Fibroblast of skin of back (primary cell): ENCODE data around the gene UBE2E1.
"Not testable (repeated sequence)": the region's sequence is repeated elsewhere in the genome, so short reads cannot be mapped to it uniquely, and the experiment has no call there.

Experiments
- DNase-seq: peaks from one replicate; pipeline ENCODE4 v3.0.0-alpha.2; 2013

Gene UBE2E1

GRCh38 chr3:23822559-23822958, 16.8 kb downstream of the UBE2E1 start:
- no peak for DNase-seq

GRCh38 chr3:23823620-23824019, 17.9 kb downstream of the UBE2E1 start:
- DNase-seq: no peak

GRCh38 chr3:23824699-23825444, 19.1 kb downstream of the UBE2E1 start:
- no peak for DNase-seq

GRCh38 chr3:23825802-23826201, 20.0 kb downstream of the UBE2E1 start:
- no peak for DNase-seq

GRCh38 chr3:23826382-23827064, 20.8 kb downstream of the UBE2E1 start:
- peak; percentile 16 for DNase-seq

- no peak for DNase-seq
These were observed 23.6 kb downstream of the UBE2E1 start for GRCh38 chr3:23829242-23829934.

GRCh38 chr3:23830869-23831484, 25.2 kb downstream of the UBE2E1 start:
- no peak for DNase-seq

- DNase-seq: no peak
These were observed 26.0 kb downstream of the UBE2E1 start for GRCh38 chr3:23831517-23832394.

GRCh38 chr3:23832523-23832922, 26.8 kb downstream of the UBE2E1 start:
- no peak for DNase-seq

GRCh38 chr3:23834082-23834870, 28.5 kb downstream of the UBE2E1 start:
- DNase-seq: peak; percentile 16

GRCh38 chr3:23835087-23835486, 29.3 kb downstream of the UBE2E1 start:
- no peak for DNase-seq

GRCh38 chr3:23835802-23836201, 30.0 kb downstream of the UBE2E1 start:
- DNase-seq: no peak

GRCh38 chr3:23836536-23837230, 30.9 kb downstream of the UBE2E1 start:
- DNase-seq: no peak

GRCh38 chr3:23837286-23837685, 31.5 kb downstream of the UBE2E1 start:
- DNase-seq: no peak

- DNase-seq: no peak
These were observed 31.9 kb downstream of the UBE2E1 start for GRCh38 chr3:23837691-23838090.

GRCh38 chr3:23840521-23840920, 34.8 kb downstream of the UBE2E1 start:
- DNase-seq: no peak

GRCh38 chr3:23843869-23844268, 38.1 kb downstream of the UBE2E1 start:
- DNase-seq: no peak

- DNase-seq: no peak
These were observed 39.8 kb downstream of the UBE2E1 start for GRCh38 chr3:23845326-23846216.

- DNase-seq: not testable (repeated sequence)
These were observed 43.7 kb downstream of the UBE2E1 start for GRCh38 chr3:23849462-23849861.

- peak; percentile 35 for DNase-seq
These were observed 50.5 kb downstream of the UBE2E1 start for GRCh38 chr3:23856286-23856685.
